Measurements from ENCODE around the gene ADAM8. TPM values are rescaled to one million over a fixed set of nuclear protein-coding genes. Genes with fewer than 3 reads are reported as not detected.
"Not testable (repeated sequence)": the region's sequence is repeated elsewhere in the genome, so short reads cannot be mapped to it uniquely, and the experiment has no call there.

Gene ADAM8
- 10 to 100 TPM; 90.8 to 91.0 TPM for total RNA-seq

DNA sequence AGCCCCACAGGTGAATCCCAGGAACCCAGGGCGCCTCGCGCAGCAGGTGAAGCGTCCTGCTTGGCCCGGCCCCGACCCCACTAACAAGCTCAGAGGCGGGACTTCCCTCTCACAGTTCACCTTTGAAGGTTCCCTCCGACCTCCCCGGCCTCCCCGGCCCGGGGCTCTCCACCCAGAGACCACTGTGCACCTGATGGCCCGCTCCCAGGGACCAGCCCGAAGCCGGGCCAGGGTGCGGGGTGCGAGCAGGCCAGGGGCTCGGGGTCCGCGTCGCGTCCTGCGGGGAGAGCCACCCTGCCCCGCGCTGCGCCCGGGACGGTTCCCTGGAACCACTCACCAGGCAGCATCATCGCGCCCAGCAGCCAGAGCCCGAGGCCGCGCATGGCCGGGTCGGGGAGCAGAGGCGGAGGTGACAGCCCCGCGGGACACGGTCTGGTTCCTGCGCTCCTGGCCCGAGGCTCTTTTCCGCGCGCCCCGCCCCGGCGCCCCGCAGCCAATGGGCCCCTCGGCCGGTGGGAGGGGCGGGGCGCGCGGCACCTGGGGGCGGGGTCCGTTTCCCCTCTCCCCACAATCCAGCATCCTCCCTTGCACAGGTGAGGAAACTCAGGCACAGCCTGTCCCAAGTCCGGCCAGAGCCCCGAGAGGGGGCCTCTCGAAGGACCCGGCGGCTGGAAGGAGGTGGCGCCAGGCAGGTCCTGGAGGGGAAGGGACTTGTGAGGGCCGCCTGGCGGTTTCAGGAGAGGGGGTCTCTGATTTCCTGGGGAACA, at the start of gene ADAM8:
Gene ADAM8 (minus strand): TSS at position 434 of the 767 bp plus-strand sequence. CDS start 51 bp downstream, at position 383.
- POLR2A ChIA-PET: interaction anchor here (0.7 to 3.8 kb wide), 8 partner anchors 9 to 314 kb away, joined by 3 to 35 read pairs (median 4); no protein-coding TSS in a partner anchor

DNA sequence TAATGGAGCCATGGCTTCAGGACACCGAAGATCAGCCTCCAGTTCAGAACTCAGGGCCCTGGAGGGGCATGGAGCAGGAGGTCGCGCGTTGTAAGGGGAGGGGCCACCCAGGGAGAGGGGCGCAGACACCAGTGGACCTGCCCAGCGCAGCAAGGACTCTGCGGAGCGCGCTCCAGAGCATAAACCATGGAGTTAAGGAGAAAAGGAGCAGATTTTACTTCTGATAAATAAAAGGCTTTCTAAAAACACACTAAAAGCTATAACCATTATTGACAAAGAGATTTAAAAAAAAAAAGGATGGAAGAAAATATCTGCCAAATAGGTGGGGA, 49.5 kb upstream of the ADAM8 start:
- DNase-seq (no peak), ATAC-seq (ENCODE audit: low read depth) (no peak)
- Mint-ChIP-seq H3K27ac (no peak overlapping the region), H3K9me3 (no peaks in the 10 kb centered on the region), H3K27me3 (peaks cover 48% of the 10 kb centered on the region), H3K4me3 (peak overlapping the region; percentile 3), H3K36me3 (no peaks in the 10 kb centered on the region), H3K4me1 (no peaks in the 10 kb centered on the region)
- POLR2A ChIA-PET: interaction anchor here (1.0 kb wide), 1 partner anchor 11 kb away, joined by 3 read pairs; the partner anchor contains the start of gene CALY

More for the DNA sequence above, at the start of gene ADAM8:
- peaks cover 3% of the 10 kb centered on the region for H3K36me3 Mint-ChIP-seq
- DNase-seq (peak; percentile 78), ATAC-seq (ENCODE audit: low read depth) (peak; percentile 51)
- peak within 1 kb of the TSS; percentile 87 for H3K27ac Mint-ChIP-seq
- peaks cover 23% of the 10 kb centered on the region for H3K4me1 Mint-ChIP-seq
- H3K27me3 Mint-ChIP-seq: no peaks in the 10 kb centered on the region
- peak within 1 kb of the TSS; percentile 87 for H3K4me3 Mint-ChIP-seq
- no peaks in the 10 kb centered on the region for H3K9me3 Mint-ChIP-seq

GRCh38 chr10:133325440-133326222, 49.0 kb upstream of the ADAM8 start:
- POLR2A ChIA-PET: no interaction called here
- Mint-ChIP-seq H3K9me3 (no peaks in the 10 kb centered on the region), H3K27ac (no peak overlapping the region), H3K4me3 (peak overlapping the region; percentile 73), H3K27me3 (peaks cover 42% of the 10 kb centered on the region), H3K4me1 (no peaks in the 10 kb centered on the region), H3K36me3 (no peaks in the 10 kb centered on the region)
- no peak for ATAC-seq (ENCODE audit: low read depth)
- DNase-seq: no peak

DNA sequence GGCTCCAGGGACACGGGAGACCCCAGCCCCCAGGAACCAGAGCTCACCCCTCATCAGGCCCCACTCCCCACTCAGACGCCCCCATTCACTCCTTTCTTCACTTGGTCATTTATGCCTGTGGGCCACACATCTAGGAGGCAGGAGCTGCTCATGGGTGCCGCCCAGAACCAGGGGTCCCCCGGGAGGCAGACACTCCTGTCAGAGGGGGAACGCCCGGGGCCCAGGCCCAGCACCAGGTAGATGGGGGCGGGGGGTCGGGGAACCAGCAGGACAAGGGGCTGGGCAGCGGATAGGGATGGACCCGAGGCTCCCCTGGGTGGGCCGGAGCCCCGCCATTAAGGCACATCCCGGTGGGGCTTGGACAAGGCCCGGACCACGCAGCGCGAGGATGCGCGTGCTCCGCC, 48.2 kb upstream of the ADAM8 start:
- DNase-seq: no peak
- no peak overlapping the region for H3K27ac Mint-ChIP-seq
- H3K9me3 Mint-ChIP-seq: peaks cover 2% of the 10 kb centered on the region
- ATAC-seq (ENCODE audit: low read depth): no peak
- H3K4me3 Mint-ChIP-seq: no peak overlapping the region
- peaks cover 43% of the 10 kb centered on the region for H3K27me3 Mint-ChIP-seq
- POLR2A ChIA-PET: no interaction called here
- H3K4me1 Mint-ChIP-seq: no peaks in the 10 kb centered on the region
- no peaks in the 10 kb centered on the region for H3K36me3 Mint-ChIP-seq

DNA sequence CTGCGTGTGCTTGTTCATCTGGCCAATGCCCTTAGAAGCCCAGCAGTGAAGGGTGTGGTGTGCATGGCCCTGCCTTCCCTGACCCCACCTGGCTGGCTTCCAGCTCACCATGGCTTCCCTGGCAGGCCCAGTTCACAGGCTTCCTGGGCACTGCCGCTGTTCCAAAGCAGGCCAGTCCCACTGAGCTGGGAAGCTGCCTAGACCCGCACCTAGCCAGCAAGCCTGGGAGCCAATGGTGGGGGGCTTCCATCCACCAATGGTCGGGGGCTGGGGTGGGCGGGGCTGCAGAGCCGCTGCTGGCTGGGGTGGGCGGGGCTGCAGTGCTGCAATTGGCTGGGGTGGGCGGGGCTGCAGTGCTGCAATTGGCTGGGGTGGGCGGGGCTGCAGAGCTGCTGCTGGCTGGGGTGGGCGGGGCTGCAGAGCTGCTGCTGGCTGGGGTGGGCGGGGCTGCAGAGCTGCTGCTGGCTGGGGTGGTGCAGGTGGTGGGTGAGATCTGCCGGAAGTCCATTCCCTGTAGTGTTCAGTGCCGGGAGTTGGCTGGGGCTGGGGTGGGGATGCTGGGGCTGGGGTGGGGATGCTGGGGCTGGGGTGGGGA, 47.6 kb upstream of the ADAM8 start:
- H3K4me3 Mint-ChIP-seq: no peak overlapping the region
- DNase-seq (no peak), ATAC-seq (ENCODE audit: low read depth) (peak; percentile 78)
- no peak overlapping the region for H3K27ac Mint-ChIP-seq
- POLR2A ChIA-PET: interaction anchor here (0.6 to 1.3 kb wide), 4 partner anchors 12 to 297 kb away, joined by 3 to 5 read pairs (median 4); partner anchors contain the start of gene CALY
- H3K36me3 Mint-ChIP-seq: no peaks in the 10 kb centered on the region
- peaks cover under 1% of the 10 kb centered on the region for H3K4me1 Mint-ChIP-seq
- peaks cover 2% of the 10 kb centered on the region for H3K9me3 Mint-ChIP-seq
- peaks cover 39% of the 10 kb centered on the region for H3K27me3 Mint-ChIP-seq

DNA sequence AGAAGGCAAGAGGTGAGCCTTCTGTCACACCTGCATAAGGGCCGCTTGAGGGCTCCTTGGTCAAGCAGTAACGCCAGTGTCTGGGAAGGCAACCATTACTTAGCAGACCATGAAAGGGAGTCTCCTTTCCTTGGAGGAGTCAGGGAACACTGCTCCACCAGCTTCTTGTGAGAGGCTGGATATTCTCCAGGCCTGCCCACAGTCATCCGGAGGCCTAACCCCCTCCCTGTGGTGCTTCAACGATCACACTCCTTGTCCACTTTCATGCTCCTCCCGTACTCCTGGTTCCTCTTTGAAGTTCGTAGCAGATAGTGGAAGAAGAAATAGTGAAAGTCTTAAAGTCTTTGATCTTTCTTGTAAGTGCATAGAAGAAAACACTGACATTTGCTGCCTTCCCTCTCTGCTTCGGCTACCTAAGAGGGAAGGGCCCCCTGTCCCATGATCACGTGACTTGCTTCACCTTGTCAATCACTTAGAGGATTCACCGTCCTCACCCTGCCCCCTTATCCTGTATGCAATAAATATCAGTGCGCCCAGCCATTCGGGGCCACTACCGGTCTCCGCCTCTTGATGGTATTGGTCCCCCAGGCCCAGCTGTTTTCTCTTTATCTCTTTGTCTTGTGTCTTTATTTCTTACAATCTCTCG, 45.5 kb upstream of the ADAM8 start:
- H3K27ac Mint-ChIP-seq; DNase-seq; POLR2A ChIA-PET; H3K36me3 Mint-ChIP-seq; ATAC-seq (ENCODE audit: low read depth); H3K9me3 Mint-ChIP-seq; H3K4me1 Mint-ChIP-seq; H3K4me3 Mint-ChIP-seq: not testable (repeated sequence)
- peaks cover 22% of the 10 kb centered on the region for H3K27me3 Mint-ChIP-seq

DNA sequence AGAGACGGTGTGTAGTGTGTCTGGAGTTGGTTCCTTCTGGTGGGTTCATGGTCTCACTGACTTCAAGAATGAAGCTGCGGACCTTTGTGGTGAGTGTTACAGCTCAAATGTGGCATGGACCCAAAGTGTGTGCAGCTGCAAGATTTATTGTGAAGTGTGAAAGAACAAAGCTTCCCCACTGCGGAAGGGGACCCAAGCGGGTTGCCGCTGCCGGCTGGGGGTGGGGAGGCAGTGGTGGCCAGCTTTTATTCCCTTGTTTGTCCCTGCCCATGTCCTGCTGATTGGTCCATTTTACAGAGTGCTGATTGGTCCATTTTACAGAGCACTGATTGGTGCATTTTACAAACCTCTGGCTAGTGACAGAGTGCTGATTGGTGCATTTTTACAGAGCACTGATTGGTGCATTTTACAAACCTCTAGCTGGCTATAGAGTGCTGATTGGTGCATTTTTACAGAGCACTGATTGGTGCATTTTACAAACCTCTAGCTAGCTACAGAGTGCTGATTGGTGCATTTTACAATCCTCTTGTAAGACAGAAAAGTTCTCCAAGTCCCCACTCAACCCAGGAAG, 44.3 kb upstream of the ADAM8 start:
- not testable (repeated sequence) for H3K9me3 Mint-ChIP-seq; DNase-seq; H3K27ac Mint-ChIP-seq; H3K36me3 Mint-ChIP-seq; H3K4me1 Mint-ChIP-seq; ATAC-seq (ENCODE audit: low read depth); H3K4me3 Mint-ChIP-seq
- H3K27me3 Mint-ChIP-seq: peaks cover 10% of the 10 kb centered on the region
- POLR2A ChIA-PET: interaction anchor here (0.7 kb wide), 1 partner anchor 52 kb away, joined by 6 read pairs; the partner anchor contains the start of gene ECHS1

DNA sequence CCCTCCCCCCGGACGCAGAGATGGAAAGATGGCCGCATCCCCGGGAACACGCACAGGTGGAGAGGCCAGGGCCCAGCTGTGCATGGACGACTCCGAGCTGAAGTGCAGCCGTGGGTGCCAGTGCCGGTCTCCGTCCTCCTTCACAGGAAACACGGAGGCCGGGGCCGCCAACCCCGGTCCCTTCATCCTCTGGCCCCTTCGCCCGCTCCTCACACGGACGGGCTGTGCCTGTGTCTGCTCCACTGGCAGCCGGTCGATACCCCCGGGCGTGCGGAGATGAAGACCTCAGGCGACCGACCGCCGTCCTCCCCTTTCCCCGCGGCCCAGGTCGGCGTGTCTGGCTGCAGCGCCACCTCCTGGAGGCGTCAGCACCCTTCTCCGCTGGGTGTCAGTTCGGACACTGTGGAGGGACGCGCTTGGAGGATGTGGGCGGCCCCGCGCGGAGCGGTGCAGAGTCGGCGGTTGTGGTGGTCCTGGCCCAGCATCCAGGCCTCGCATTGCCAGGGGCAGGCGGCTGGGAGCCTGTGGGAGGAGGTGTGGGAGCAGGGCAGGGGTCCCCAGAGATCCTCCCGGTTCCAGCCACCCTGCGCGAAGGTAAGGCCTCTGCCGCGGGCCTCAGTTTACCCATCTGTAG, 41.9 kb upstream of the ADAM8 start:
- Mint-ChIP-seq H3K4me3 (peak overlapping the region; percentile 72), H3K36me3 (no peaks in the 10 kb centered on the region), H3K27me3 (peaks cover 7% of the 10 kb centered on the region), H3K4me1 (peaks cover 8% of the 10 kb centered on the region), H3K27ac (no peak overlapping the region), H3K9me3 (peaks cover 2% of the 10 kb centered on the region)
- DNase-seq (peak; percentile 80), ATAC-seq (ENCODE audit: low read depth) (peak; percentile 91)
- POLR2A ChIA-PET: no interaction called here

DNA sequence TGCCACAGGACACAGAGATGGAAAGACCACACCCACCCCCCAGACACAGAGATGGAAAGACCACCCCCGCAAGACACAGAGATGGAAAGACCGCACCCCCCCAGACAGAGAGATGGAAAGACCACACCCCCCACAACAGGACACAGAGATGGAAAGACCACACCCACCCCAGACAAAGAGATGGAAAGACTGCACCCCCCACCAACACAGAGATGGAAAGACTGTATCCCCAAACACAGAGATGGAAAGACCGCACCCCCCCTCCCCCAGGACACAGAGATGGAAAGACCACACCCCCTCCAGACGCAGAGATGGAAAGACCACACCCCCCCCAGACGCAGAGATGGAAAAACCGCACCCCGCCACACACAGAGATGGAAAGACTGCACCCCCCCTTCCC, 40.1 kb upstream of the ADAM8 start:
- H3K27ac Mint-ChIP-seq: no peak overlapping the region

GRCh38 chr10:133316266-133316665, 39.6 kb upstream of the ADAM8 start:
- H3K4me1 Mint-ChIP-seq: peaks cover 8% of the 10 kb centered on the region
- H3K9me3 Mint-ChIP-seq: peaks cover 2% of the 10 kb centered on the region
- no peak for ATAC-seq (ENCODE audit: low read depth)
- peaks cover 2% of the 10 kb centered on the region for H3K36me3 Mint-ChIP-seq
- no peak overlapping the region for H3K27ac Mint-ChIP-seq
- H3K4me3 Mint-ChIP-seq: no peak overlapping the region
- peaks cover 7% of the 10 kb centered on the region for H3K27me3 Mint-ChIP-seq
- DNase-seq: no peak
- POLR2A ChIA-PET: no interaction called here

More for the DNA sequence above, 40.1 kb upstream of the ADAM8 start:
- DNase-seq (no peak), ATAC-seq (ENCODE audit: low read depth) (no peak)
- no peaks in the 10 kb centered on the region for H3K36me3 Mint-ChIP-seq
- H3K27me3 Mint-ChIP-seq: peaks cover 7% of the 10 kb centered on the region
- peaks cover 8% of the 10 kb centered on the region for H3K4me1 Mint-ChIP-seq
- H3K4me3 Mint-ChIP-seq: no peak overlapping the region
- POLR2A ChIA-PET: no interaction called here
- peaks cover 2% of the 10 kb centered on the region for H3K9me3 Mint-ChIP-seq

- Mint-ChIP-seq H3K4me1 (peaks cover 8% of the 10 kb centered on the region), H3K27ac (no peak overlapping the region), H3K9me3 (peaks cover 2% of the 10 kb centered on the region), H3K36me3 (peaks cover 2% of the 10 kb centered on the region), H3K27me3 (peaks cover 7% of the 10 kb centered on the region), H3K4me3 (no peak overlapping the region)
- no peak for ATAC-seq (ENCODE audit: low read depth)
- POLR2A ChIA-PET: no interaction called here
- no peak for DNase-seq
These were observed 39.2 kb upstream of the ADAM8 start for GRCh38 chr10:133315847-133316246.

DNA sequence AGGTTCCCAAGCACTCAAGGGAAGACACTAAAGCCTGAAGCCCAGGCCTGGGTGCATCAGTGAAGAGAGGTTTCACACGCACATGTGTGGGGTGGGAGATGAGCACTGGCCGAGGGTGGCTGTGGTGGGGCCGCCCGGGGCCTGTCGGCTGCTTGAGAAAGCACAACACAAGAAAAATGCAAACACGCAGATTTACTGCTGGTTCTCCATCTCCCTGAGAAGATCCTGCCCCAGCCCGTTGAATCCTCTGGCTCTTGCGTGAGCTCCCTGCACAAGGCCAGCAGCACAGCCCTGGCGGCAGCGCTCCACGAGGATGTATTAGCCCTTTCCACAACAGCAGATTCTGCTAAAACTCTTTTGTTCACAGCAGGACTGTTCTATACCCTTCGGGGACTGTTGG, 38.2 kb upstream of the ADAM8 start:
- DNase-seq (no peak), ATAC-seq (ENCODE audit: low read depth) (no peak)
- no peak overlapping the region for H3K27ac Mint-ChIP-seq
- H3K4me1 Mint-ChIP-seq: peaks cover 8% of the 10 kb centered on the region
- no peaks in the 10 kb centered on the region for H3K9me3 Mint-ChIP-seq
- H3K27me3 Mint-ChIP-seq: peaks cover 2% of the 10 kb centered on the region
- H3K4me3 Mint-ChIP-seq: no peak overlapping the region
- POLR2A ChIA-PET: no interaction called here
- peaks cover 2% of the 10 kb centered on the region for H3K36me3 Mint-ChIP-seq
